Stimulated activated naive CD4-positive, alpha-beta T cell treated with Interleukin-2 at 50 U/mL for 16 hours (primary cell): ENCODE measurements around the gene ACTG1.

Source experiments
- DNase-seq: peaks from one replicate; lab custom pipeline; 2025; lab: John Stamatoyannopoulos, UW

ACTG1 gene

DNA sequence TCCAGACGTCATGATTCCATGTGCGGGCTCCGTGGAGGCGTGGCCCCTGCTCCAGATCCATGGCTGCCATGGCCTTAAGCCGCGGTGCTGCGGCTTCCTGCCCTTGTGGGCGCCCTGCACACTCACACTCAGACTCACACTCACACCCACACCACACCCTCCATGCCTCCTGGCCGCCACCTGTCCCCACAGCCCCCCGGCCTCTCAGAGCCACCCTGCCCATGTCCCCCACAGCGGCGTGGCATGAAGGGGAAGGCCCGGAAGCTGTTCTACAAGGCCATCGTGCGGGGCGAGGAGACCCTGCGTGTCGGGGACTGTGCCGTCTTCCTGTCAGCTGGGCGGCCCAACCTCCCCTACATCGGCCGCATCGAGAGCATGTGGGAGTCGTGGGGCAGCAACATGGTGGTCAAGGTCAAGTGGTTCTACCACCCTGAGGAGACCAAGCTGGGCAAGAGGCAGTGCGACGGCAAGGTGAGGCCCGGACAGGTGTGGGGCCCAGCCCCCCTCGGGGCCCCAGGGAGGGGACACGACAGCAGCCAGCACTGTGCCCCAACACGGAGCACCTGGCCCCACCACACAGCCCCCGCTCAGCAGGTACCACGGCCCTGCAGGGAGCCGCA, 50.0 kb downstream of the ACTG1 start:
- DNase-seq, result no peak

DNA sequence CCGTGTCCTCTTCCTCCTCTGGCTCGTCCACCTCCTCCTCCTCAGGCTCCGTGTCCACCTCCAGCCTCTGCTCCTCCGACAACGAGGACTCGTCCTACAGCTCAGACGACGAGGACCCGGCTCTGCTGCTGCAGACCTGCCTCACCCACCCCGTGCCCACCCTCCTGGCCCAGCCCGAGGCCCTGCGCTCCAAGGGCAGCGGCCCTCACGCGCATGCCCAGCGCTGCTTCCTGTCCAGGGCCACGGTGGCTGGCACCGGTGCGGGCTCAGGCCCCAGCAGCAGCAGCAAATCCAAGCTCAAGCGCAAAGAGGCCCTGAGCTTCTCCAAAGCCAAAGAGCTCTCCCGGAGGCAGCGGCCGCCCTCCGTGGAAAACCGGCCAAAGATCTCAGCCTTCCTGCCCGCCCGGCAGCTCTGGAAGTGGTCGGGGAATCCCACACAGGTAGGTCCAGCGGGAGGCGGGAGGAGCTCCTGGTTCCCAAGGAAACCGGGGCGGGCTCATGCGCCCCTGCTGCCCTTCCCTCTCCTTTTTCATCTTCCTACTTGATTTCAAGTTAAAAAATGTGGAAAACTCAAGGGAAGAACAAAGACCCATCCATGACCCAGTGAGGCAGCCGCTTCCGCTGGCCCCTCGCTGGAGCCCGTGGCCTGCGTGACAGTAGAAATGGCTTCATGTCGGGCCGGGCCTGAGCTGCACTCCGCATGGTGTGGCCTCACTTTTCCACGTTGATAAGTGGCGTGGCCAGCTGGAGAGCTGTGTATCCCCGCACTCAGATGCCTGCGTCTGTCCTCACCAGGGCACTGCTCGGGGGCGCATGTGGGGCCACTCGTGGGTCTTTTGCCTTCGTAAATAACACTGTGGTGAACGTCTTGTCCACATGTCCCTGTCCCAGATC, 50.7 kb downstream of the ACTG1 start:
- no peak for DNase-seq

DNA sequence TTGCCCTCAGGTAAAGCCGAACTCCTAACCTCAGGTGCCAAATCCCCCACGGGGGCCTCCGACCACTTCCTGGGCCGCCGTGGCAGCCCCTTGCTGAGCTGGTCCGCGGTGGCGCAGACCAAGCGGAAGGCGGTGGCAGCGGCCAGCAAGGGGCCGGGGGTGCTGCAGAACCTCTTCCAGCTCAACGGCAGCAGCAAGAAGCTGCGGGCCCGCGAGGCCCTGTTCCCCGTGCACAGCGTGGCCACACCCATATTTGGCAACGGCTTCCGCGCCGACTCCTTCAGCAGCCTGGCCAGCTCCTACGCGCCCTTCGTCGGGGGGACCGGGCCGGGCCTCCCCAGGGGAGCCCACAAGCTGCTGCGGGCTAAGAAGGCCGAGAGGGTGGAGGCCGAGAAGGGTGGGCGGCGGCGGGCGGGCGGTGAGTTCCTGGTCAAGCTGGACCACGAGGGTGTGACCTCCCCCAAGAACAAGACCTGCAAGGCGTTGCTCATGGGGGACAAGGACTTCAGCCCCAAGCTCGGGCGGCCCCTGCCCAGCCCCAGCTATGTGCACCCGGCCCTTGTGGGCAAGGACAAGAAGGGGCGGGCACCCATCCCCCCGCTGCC, 51.6 kb downstream of the ACTG1 start:
- no peak for DNase-seq
